Measurements from ENCODE around the gene FLT3LG.
A peak's percentile ranks its signal among the peaks of the same experiment; 100 is the strongest.

FLT3LG gene

GRCh38 chr19:49450405-49450804 is 23.6 kb upstream of the FLT3LG start:
- Histone ChIP-seq H3K9ac (ENCODE audit: low read length) (peak overlapping the region; percentile 5; the same call in 1 of the 2 replicates), H3K79me2 (ENCODE audit: low read length) (peaks cover 35% of the 10 kb centered on the region), H3F3A (ENCODE audit: insufficient read depth, low read length) (peaks cover 19% of the 10 kb centered on the region), H3K4me1 (ENCODE audit: low read length) (peaks cover 12% of the 10 kb centered on the region; the same call in 1 of the 2 replicates), H3K27ac (ENCODE audit: low read length) (no peak overlapping the region), H2AFZ (ENCODE audit: low read length) (no peak overlapping the region), H3K27me3 (replicated peaks; ENCODE audit: insufficient read depth, low read length) (no peaks in the 10 kb centered on the region), H4K20me1 (ENCODE audit: insufficient read depth, low read length) (no peaks in the 10 kb centered on the region), H3K9me3 (replicated peaks; ENCODE audit: insufficient read depth, low read length) (no peaks in the 10 kb centered on the region), H3K4me2 (ENCODE audit: low read depth, low read length) (peak overlapping the region; percentile 80), H3K9me2 (replicated peaks; ENCODE audit: insufficient read depth, low read length) (no peaks in the 10 kb centered on the region), H3K36me3 (replicated peaks; ENCODE audit: insufficient read depth, low read length) (no peaks in the 10 kb centered on the region), H3K4me3 (ENCODE audit: low read length) (0 out of 2 replicates have a peak overlapping the region, but pooled peaks have one; percentile 5)
- no peak for DNase-seq
- no peak for TF ChIP-seq CTCF (IDR thresholded peaks at IDR 0.05; ENCODE audit: low read length)

- H3K36me3 ChIP-seq (replicated peaks; ENCODE audit: insufficient read depth, low read length), result no peaks in the 10 kb centered on the region
- H3K4me3 ChIP-seq (ENCODE audit: low read length), result peak within 1 kb of the TSS; percentile 84
- H3K79me2 ChIP-seq (ENCODE audit: low read length), result peaks cover 37% of the 10 kb centered on the region
- peak within 1 kb of the TSS; percentile 55; the same call in 1 of the 2 replicates for H2AFZ ChIP-seq (ENCODE audit: low read length)
- H3K4me2 ChIP-seq (ENCODE audit: low read depth, low read length), result peak within 1 kb of the TSS; percentile 80
- no peaks in the 10 kb centered on the region for H3K9me3 ChIP-seq (replicated peaks; ENCODE audit: insufficient read depth, low read length)
- no peaks in the 10 kb centered on the region for H3K9me2 ChIP-seq (replicated peaks; ENCODE audit: insufficient read depth, low read length)
- H3F3A ChIP-seq (ENCODE audit: insufficient read depth, low read length), result peaks cover 19% of the 10 kb centered on the region
- DNase-seq, result peak; percentile 100
- H3K9ac ChIP-seq (ENCODE audit: low read length), result peak within 1 kb of the TSS; percentile 87
- H3K27me3 ChIP-seq (replicated peaks; ENCODE audit: insufficient read depth, low read length), result no peaks in the 10 kb centered on the region
- H4K20me1 ChIP-seq (ENCODE audit: insufficient read depth, low read length), result no peaks in the 10 kb centered on the region
- peaks cover 12% of the 10 kb centered on the region; the same call in 1 of the 2 replicates for H3K4me1 ChIP-seq (ENCODE audit: low read length)
- H3K27ac ChIP-seq (ENCODE audit: low read length), result peak within 1 kb of the TSS; percentile 75; the same call in 1 of the 2 replicates
- TF ChIP-seq EZH2phosphoT487 (IDR thresholded peaks at IDR 0.05; ENCODE audit: low read length) (no peak), CTCF (IDR thresholded peaks at IDR 0.05; ENCODE audit: low read length) (no peak), EZH2 (optimal IDR thresholded peaks at IDR 0.05; ENCODE audit: low read depth, low read length) (no peak)
Observed at GRCh38 chr19:49451430-49452181, 22.4 kb upstream of the FLT3LG start, which contains the start of gene PIH1D1. Gene PIH1D1 (minus strand): TSS chr19:49451814. CDS start chr19:49451574, 240 bp downstream.

GRCh38 chr19:49453013-49453756 is 20.8 kb upstream of the FLT3LG start, which contains the start of gene ALDH16A1:
Gene ALDH16A1 (plus strand): TSS chr19:49453225. CDS start chr19:49453332, 107 bp downstream.
- Histone ChIP-seq H3K9ac (ENCODE audit: low read length) (peak within 1 kb of the TSS; percentile 87), H3K4me2 (ENCODE audit: low read depth, low read length) (peak within 1 kb of the TSS; percentile 59), H3F3A (ENCODE audit: insufficient read depth, low read length) (peaks cover 16% of the 10 kb centered on the region), H3K9me3 (replicated peaks; ENCODE audit: insufficient read depth, low read length) (no peaks in the 10 kb centered on the region), H3K4me3 (ENCODE audit: low read length) (peak within 1 kb of the TSS; percentile 70), H4K20me1 (ENCODE audit: insufficient read depth, low read length) (no peaks in the 10 kb centered on the region), H3K27ac (ENCODE audit: low read length) (peak within 1 kb of the TSS; percentile 75), H3K9me2 (replicated peaks; ENCODE audit: insufficient read depth, low read length) (no peaks in the 10 kb centered on the region), H3K36me3 (replicated peaks; ENCODE audit: insufficient read depth, low read length) (no peaks in the 10 kb centered on the region), H2AFZ (ENCODE audit: low read length) (peak within 1 kb of the TSS; percentile 55), H3K79me2 (ENCODE audit: low read length) (peaks cover 37% of the 10 kb centered on the region), H3K4me1 (ENCODE audit: low read length) (peaks cover 17% of the 10 kb centered on the region), H3K27me3 (replicated peaks; ENCODE audit: insufficient read depth, low read length) (no peaks in the 10 kb centered on the region)
- TF ChIP-seq CTCF (IDR thresholded peaks at IDR 0.05; ENCODE audit: low read length) (no peak), EZH2 (optimal IDR thresholded peaks at IDR 0.05; ENCODE audit: low read depth, low read length) (no peak), EZH2phosphoT487 (IDR thresholded peaks at IDR 0.05; ENCODE audit: low read length) (no peak)
- peak; percentile 98 for DNase-seq
